Immature natural killer cell (primary cell): ENCODE data around the gene TEX264. TPM values are rescaled to one million over a fixed set of nuclear protein-coding genes. Genes with fewer than 3 reads are reported as not detected.

ENCODE experiments used
- DNase-seq, 3 donors: peaks; one replicate each; pipeline ENCODE4 v3.0.0; 2022; ENCODE audit warnings: mixed read lengths in 1 of 3
- H3K27ac Mint-ChIP-seq, 6 donors: one replicate each; pipeline ENCODE4 v1.8.0; 2020; ENCODE audit warnings: mixed read lengths in 6 of 6, mild to moderate bottlenecking in 5 of 6, inconsistent platforms in 4 of 6, moderate library complexity in 3 of 6
- H3K27me3 Mint-ChIP-seq, 3 donors: one replicate each; pipeline ENCODE4 v1.8.0; 2020 to 2021; ENCODE audit warnings: low read depth in 3 of 3, mild to moderate bottlenecking in 3 of 3, mixed read lengths in 3 of 3, moderate library complexity in 3 of 3, inconsistent platforms in 1 of 3
- H3K36me3 Mint-ChIP-seq, 3 donors: one replicate each; pipeline ENCODE4 v1.8.0; 2020; ENCODE audit warnings: mixed read lengths in 3 of 3, inconsistent platforms in 2 of 3, mild to moderate bottlenecking in 2 of 3
- H3K4me1 Mint-ChIP-seq, 2 donors: one replicate each; pipeline ENCODE4 v1.8.0; 2020; ENCODE audit warnings: inconsistent platforms in 2 of 2, mild to moderate bottlenecking in 2 of 2, mixed read lengths in 2 of 2, moderate library complexity in 1 of 2
- H3K4me3 Mint-ChIP-seq, 5 donors: one replicate each; pipeline ENCODE4 v1.8.0; 2020; ENCODE audit warnings: mild to moderate bottlenecking in 5 of 5, mixed read lengths in 5 of 5, inconsistent platforms in 3 of 5, moderate library complexity in 3 of 5
- H3K9me3 Mint-ChIP-seq, 6 donors: one replicate each; pipeline ENCODE4 v1.8.0; 2020; ENCODE audit warnings: mild to moderate bottlenecking in 6 of 6, mixed read lengths in 6 of 6, inconsistent platforms in 4 of 6, moderate library complexity in 3 of 6
- polyA plus RNA-seq, 3 donors: library from polyadenylated mRNA; unstranded; fragments of 300-500 nt; fragmentation: Illumina TruSeq; gene quantifications; one replicate each; pipeline ENCODE4 v1.2.3, GENCODE V29; 2021

The TEX264 gene
- polyA plus RNA-seq, 3 donors from 2014 or later: 101 to 155 (median 131) TPM

- H3K4me1 Mint-ChIP-seq: peaks cover 56 to 69% of the 10 kb centered on the region in 2 donors
These were observed 17.2 kb downstream of the TEX264 start for GRCh38 chr3:51688206-51688600.

DNA sequence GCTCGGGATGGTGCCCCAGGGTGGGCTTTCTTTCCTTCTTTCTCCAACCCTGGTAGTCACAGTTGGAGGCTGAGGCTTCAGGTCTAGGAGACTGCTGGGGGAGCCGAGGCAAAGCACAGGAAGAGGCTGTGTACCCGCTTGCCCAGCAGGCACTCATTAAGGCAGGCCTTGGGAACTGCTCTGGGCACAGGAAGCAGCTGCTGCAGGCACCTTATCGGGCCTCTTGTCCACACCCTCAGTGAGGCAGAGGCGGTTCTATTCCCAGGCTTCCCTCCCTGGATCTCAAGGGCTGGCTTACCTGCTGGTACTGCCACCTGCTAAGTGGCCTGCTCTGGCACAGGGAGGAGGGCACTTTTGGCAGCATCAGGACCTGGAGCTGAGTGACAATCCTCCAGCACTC, 20.0 kb downstream of the TEX264 start:
- no peak for DNase-seq
- peaks cover 0 to 13% (median 7%) of the 10 kb centered on the region in 3 donors for H3K36me3 Mint-ChIP-seq
- peak overlapping the region in 2 of 6 donors; percentile 65 to 76 for H3K27ac Mint-ChIP-seq
- peaks cover 5 to 12% (median 5%) of the 10 kb centered on the region in 3 donors for H3K27me3 Mint-ChIP-seq
- H3K9me3 Mint-ChIP-seq: no peaks in the 10 kb centered on the region
- no peak overlapping the region for H3K4me3 Mint-ChIP-seq
- H3K4me1 Mint-ChIP-seq: peaks cover 49 to 57% of the 10 kb centered on the region in 2 donors

More at GRCh38 chr3:51688206-51688600, 17.2 kb downstream of the TEX264 start:
- peaks cover 0 to under 1% (median 0%) of the 10 kb centered on the region in 6 donors for H3K9me3 Mint-ChIP-seq
- H3K4me3 Mint-ChIP-seq: peak overlapping the region in 3 of 5 donors; percentile 18 to 78 (median 41)
- peak overlapping the region; percentile 93 to 98 (median 95) for H3K27ac Mint-ChIP-seq
- H3K36me3 Mint-ChIP-seq: peaks cover 4 to 25% (median 19%) of the 10 kb centered on the region in 3 donors
- peaks cover 5 to 14% (median 8%) of the 10 kb centered on the region in 3 donors for H3K27me3 Mint-ChIP-seq
- no peak for DNase-seq

- no peak for DNase-seq
- Mint-ChIP-seq H3K27ac (peak overlapping the region; percentile 21 to 82 (median 52)), H3K4me1 (peaks cover 39 to 48% of the 10 kb centered on the region in 2 donors), H3K9me3 (no peaks in the 10 kb centered on the region), H3K27me3 (peaks cover 2 to 4% (median 3%) of the 10 kb centered on the region in 3 donors), H3K36me3 (peaks cover 0 to 11% (median 5%) of the 10 kb centered on the region in 3 donors), H3K4me3 (no peak overlapping the region)
These were observed 20.9 kb downstream of the TEX264 start for GRCh38 chr3:51691949-51692348.

DNA sequence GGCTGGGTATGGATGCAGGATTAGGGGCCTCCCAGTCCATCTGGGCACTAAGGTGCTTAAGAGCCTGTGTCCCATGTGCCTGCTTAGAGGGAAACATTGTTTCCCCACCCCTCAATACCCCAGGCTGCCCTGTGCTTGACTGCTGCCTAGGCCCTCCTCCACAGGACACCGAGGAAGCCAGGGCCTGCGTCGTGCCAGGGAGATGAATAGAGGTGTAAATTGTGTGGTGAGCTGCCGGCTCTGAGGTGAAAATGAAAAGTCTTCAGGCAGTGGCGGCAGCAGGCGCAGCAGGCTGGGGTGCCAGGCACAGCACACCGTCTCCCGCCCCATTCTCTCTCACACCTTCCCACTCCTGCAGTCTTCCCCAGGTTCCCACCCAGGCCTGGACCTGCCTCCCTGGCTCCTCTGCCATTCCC, 21.9 kb downstream of the TEX264 start:
- Mint-ChIP-seq H3K27me3 (peaks cover 2 to 4% (median 3%) of the 10 kb centered on the region in 3 donors), H3K4me1 (peaks cover 29 to 37% of the 10 kb centered on the region in 2 donors), H3K9me3 (no peaks in the 10 kb centered on the region), H3K4me3 (peak overlapping the region in 1 of 5 donors; percentile 21), H3K27ac (peak overlapping the region in 4 of 6 donors; percentile 8 to 55 (median 47)), H3K36me3 (peaks cover 0 to 11% (median 4%) of the 10 kb centered on the region in 3 donors)
- DNase-seq: peak in 1 of 3 donors; percentile 25

DNA sequence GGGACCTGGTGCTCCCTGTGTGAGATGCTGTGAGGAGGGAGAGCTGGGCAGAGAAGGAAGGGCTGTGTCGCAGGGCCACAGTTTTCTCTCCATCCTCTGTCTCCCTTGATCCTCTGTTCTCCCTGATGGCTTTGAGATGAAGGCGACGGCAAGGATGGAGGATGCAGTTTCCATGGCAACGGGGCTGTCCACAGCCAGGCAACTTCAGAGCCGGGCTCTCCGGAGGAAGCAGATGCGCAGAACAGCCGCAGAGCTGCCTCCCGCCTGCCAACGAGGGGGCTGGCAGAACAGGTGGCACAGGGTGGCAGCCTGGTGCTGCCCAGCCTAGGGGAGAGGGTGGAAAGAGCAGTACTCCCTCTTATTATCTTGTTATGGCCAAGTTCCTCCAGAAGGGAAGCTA, 25.9 kb downstream of the TEX264 start:
- peaks cover 0 to 1% (median 0%) of the 10 kb centered on the region in 3 donors for H3K27me3 Mint-ChIP-seq
- peaks cover 0 to 17% (median 7%) of the 10 kb centered on the region in 3 donors for H3K36me3 Mint-ChIP-seq
- no peak overlapping the region for H3K27ac Mint-ChIP-seq
- no peak for DNase-seq
- H3K9me3 Mint-ChIP-seq: no peaks in the 10 kb centered on the region
- H3K4me1 Mint-ChIP-seq: peaks cover 13 to 21% of the 10 kb centered on the region in 2 donors
- H3K4me3 Mint-ChIP-seq: no peak overlapping the region

GRCh38 chr3:51698209-51698608, 27.2 kb downstream of the TEX264 start:
- H3K27me3 Mint-ChIP-seq: peaks cover 0 to 1% (median 0%) of the 10 kb centered on the region in 3 donors
- H3K4me3 Mint-ChIP-seq: no peak overlapping the region
- DNase-seq: no peak
- peaks cover 0 to 17% (median 7%) of the 10 kb centered on the region in 3 donors for H3K36me3 Mint-ChIP-seq
- H3K4me1 Mint-ChIP-seq: peaks cover 13 to 14% of the 10 kb centered on the region in 2 donors
- H3K27ac Mint-ChIP-seq: peak overlapping the region in 3 of 6 donors; percentile 60 to 75 (median 61)
- no peaks in the 10 kb centered on the region for H3K9me3 Mint-ChIP-seq

- no peak overlapping the region for H3K27ac Mint-ChIP-seq
- DNase-seq: no peak
- no peak overlapping the region for H3K4me3 Mint-ChIP-seq
- H3K4me1 Mint-ChIP-seq: peaks cover 4 to 6% of the 10 kb centered on the region in 2 donors
- no peaks in the 10 kb centered on the region for H3K27me3 Mint-ChIP-seq
- H3K9me3 Mint-ChIP-seq: no peaks in the 10 kb centered on the region
- H3K36me3 Mint-ChIP-seq: peaks cover 5 to 27% (median 13%) of the 10 kb centered on the region in 3 donors
These were observed 29.4 kb downstream of the TEX264 start for GRCh38 chr3:51700403-51700802.

DNA sequence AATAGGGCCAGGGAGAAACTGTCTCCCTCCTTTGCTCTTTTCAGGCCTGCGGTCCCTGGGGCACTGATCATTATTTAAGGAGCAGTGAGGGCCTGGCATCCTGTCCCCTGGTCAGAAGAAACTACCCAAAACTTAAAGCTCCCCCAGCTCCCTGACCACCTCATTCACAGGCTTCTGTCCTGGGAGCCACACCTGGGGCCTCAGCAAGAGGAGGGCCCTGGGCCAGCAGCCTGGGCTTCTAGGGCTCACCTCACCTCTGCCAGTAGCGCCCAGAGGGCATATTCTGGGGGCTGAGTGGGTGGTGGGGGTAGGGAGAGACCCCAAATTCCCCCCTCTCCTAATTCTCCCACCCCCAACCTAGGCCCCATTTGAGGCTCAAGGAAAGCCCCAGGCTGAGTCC, 31.1 kb downstream of the TEX264 start:
- H3K9me3 Mint-ChIP-seq: no peaks in the 10 kb centered on the region
- peaks cover 0 to 2% (median 0%) of the 10 kb centered on the region in 3 donors for H3K27me3 Mint-ChIP-seq
- peak overlapping the region in 1 of 6 donors; percentile 40 for H3K27ac Mint-ChIP-seq
- DNase-seq: no peak
- H3K36me3 Mint-ChIP-seq: peaks cover 5 to 28% (median 13%) of the 10 kb centered on the region in 3 donors
- peaks cover 5 to 7% of the 10 kb centered on the region in 2 donors for H3K4me1 Mint-ChIP-seq
- H3K4me3 Mint-ChIP-seq: no peak overlapping the region

DNA sequence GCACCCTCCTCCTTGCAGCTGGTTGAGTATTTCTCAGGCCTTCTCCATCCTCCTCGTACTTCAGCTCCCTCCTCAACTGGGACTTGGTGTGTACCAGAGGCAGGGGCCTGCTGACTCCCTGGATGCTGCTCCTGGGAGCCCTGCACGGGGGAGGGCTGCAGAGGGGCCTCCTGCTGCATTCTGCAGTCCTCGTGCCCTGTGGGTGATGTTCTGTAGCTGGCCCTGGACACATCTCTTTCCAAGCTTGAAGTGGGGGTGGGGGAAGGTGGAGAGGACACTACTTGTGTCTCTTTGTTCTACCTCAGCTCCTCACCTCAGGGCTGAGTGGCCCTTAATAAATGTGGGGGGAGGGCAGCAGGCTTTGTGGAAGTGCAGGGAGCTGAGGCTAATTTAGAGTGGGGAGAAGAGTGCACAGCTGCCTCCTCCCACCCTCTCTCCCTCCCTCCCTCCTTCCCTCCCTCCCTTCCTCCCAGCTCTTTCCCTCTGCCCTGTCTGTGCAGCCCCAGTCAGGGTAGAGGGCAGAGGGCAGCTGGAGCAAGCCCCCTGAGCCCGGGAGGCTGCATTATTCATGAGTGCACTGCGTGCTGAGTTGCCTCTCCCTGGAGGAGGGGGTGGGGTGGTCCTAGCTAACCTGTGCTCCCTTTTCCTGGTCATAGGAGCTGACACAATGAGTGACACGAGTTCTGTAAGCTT, 32.2 kb downstream of the TEX264 start:
- Mint-ChIP-seq H3K27me3 (peaks cover 0 to 5% (median 2%) of the 10 kb centered on the region in 3 donors), H3K36me3 (peaks cover 5 to 26% (median 13%) of the 10 kb centered on the region in 3 donors), H3K4me1 (peaks cover 11 to 12% of the 10 kb centered on the region in 2 donors), H3K9me3 (no peaks in the 10 kb centered on the region), H3K27ac (no peak overlapping the region), H3K4me3 (no peak overlapping the region)
- no peak for DNase-seq

DNA sequence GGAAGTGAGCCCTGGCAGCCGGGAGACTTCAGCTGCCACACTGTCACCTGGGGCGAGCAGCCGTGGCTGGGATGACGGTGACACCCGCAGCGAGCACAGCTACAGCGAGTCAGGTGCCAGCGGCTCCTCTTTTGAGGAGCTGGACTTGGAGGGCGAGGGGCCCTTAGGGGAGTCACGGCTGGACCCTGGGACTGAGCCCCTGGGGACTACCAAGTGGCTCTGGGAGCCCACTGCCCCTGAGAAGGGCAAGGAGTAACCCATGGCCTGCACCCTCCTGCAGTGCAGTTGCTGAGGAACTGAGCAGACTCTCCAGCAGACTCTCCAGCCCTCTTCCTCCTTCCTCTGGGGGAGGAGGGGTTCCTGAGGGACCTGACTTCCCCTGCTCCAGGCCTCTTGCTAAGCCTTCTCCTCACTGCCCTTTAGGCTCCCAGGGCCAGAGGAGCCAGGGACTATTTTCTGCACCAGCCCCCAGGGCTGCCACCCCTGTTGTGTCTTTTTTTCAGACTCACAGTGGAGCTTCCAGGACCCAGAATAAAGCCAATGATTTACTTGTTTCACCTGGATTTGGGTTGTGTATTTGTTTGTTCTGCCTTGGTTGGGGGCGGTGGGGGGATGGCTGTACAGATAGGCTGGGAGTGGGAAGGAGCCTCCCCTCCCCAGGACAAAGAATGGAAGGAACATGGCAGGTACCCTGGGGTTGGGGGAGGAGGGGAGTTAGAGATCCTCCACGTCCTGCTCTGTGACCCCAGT, 32.9 kb downstream of the TEX264 start:
- no peak for DNase-seq
- peaks cover 10 to 12% of the 10 kb centered on the region in 2 donors for H3K4me1 Mint-ChIP-seq
- no peak overlapping the region for H3K27ac Mint-ChIP-seq
- H3K36me3 Mint-ChIP-seq: peaks cover 5 to 24% (median 13%) of the 10 kb centered on the region in 3 donors
- H3K4me3 Mint-ChIP-seq: no peak overlapping the region
- H3K27me3 Mint-ChIP-seq: peaks cover 0 to 5% (median 2%) of the 10 kb centered on the region in 3 donors
- H3K9me3 Mint-ChIP-seq: no peaks in the 10 kb centered on the region

- Mint-ChIP-seq H3K36me3 (peaks cover 5 to 20% (median 9%) of the 10 kb centered on the region in 3 donors), H3K4me3 (no peak overlapping the region), H3K4me1 (peaks cover 10 to 13% of the 10 kb centered on the region in 2 donors), H3K9me3 (no peaks in the 10 kb centered on the region), H3K27me3 (peaks cover 0 to 5% (median 2%) of the 10 kb centered on the region in 3 donors), H3K27ac (no peak overlapping the region)
- no peak for DNase-seq
These were observed 33.5 kb downstream of the TEX264 start for GRCh38 chr3:51704511-51704950.

DNA sequence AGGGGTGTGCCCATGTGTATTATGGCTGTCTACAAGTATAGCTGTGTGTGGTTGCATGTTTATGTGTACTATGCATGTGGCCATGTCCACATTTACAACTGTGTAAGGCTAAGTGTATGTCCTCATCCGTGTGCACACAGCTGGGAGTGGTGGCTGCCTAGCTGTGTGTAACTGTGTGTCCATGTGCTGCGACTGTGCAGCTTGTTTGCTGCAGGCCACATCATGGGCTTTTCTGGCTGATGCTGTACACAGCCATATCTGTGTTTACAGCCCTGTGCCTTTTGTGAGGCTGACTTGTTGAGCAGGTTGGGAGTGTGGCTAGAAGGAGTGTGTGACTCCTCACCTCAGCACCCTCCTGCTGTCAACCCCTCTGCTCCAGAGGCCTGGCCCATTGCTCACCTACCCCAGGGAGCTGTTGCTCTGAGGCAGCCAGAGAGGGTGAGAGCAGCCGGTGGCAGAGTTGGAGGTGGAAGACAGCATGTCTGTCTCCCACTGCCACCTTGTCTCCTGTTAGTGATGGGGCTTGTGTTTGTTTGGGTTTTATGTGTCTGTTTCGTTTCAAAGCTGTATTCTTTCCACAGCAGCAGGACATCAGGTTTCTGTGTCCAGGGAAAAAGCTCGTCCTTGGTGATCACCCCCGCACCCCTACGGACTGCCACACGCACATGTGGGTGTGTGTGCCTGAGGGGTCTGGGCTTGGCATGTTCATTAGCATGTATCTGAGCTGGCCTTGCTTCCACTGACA, 34.4 kb downstream of the TEX264 start:
- DNase-seq: no peak
- Mint-ChIP-seq H3K4me3 (no peak overlapping the region), H3K9me3 (no peaks in the 10 kb centered on the region), H3K36me3 (peaks cover 5 to 17% (median 6%) of the 10 kb centered on the region in 3 donors), H3K4me1 (peaks cover 14 to 20% of the 10 kb centered on the region in 2 donors), H3K27me3 (peaks cover 0 to 6% (median 2%) of the 10 kb centered on the region in 3 donors), H3K27ac (no peak overlapping the region)

DNA sequence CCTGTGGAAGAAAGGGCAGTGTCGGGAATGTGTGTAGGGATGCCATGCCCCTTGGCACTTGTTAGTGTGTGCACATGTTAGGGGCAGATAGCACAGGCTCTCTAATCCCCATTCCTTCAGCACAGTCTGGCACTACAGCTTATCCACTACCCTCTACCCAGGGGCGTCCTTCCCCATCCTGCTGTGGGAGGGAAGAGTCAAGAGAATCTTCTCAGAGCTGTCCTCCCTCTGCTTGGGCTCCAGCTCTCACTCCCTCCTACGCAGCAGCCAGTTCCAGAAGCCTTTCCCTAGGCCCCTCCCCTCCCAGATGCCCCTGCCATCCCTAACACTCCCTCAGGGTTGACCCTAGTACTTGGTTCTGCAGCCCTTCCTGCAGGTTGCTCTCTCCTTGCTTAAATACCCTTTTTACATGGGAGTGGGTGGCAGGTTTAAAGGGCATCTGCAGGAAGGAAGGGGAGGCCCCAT, 35.0 kb downstream of the TEX264 start:
- Mint-ChIP-seq H3K9me3 (no peaks in the 10 kb centered on the region), H3K4me3 (no peak overlapping the region)
- no peak for DNase-seq

More for the DNA sequence above, 35.0 kb downstream of the TEX264 start:
- Mint-ChIP-seq H3K27me3 (peaks cover 0 to 6% (median 2%) of the 10 kb centered on the region in 3 donors), H3K27ac (no peak overlapping the region), H3K4me1 (peaks cover 13 to 20% of the 10 kb centered on the region in 2 donors), H3K36me3 (peaks cover 5 to 17% (median 6%) of the 10 kb centered on the region in 3 donors)
